SK-N-SH treated with all-trans-retinoic acid at 6 μM for 48 hours (cell line): ENCODE results near the gene APOL4.

Source experiments
- ATAC-seq: fragments of 200-7000 bp; cut with Tn5 transposase; 3 replicates; pipeline ENCODE4 v1.9.1; 2020; ENCODE audit warnings: mild to moderate bottlenecking, moderate library complexity
- BACH2 ChIP-seq: fragments of 250-450 bp; sonication (Bioruptor Pico); IDR thresholded peaks from 2 replicates; pipeline ENCODE4 v1.9.0; 2021; ENCODE audit warnings: mild to moderate bottlenecking, borderline replicate concordance
- GLIS3 ChIP-seq: fragments of 250-450 bp; sonication (Bioruptor Pico); IDR thresholded peaks from 2 replicates; pipeline ENCODE4 v1.5.0; 2020; ENCODE audit warnings: mild to moderate bottlenecking, moderate library complexity
- ISL1 ChIP-seq: fragments of 250-450 bp; sonication (Bioruptor Pico); IDR thresholded peaks from 2 replicates; pipeline ENCODE4 v2.1.2; 2022; ENCODE audit warnings: mild to moderate bottlenecking, moderate library complexity
- OSR1 ChIP-seq: fragments of 250-450 bp; sonication (Bioruptor Pico); IDR thresholded peaks from 2 replicates; pipeline ENCODE4 v1.8.0; 2022; ENCODE audit warnings: moderate library complexity, mild to moderate bottlenecking, inconsistent platforms
- PATZ1 ChIP-seq: fragments of 250-450 bp; sonication (Bioruptor Pico); IDR thresholded peaks from 2 replicates; pipeline ENCODE4 v1.8.0; 2020; ENCODE audit warnings: mild to moderate bottlenecking, moderate library complexity, borderline replicate concordance
- POU6F1 ChIP-seq: fragments of 250-450 bp; sonication (Bioruptor Pico); IDR thresholded peaks from 2 replicates; pipeline ENCODE4 v1.8.0; 2021; ENCODE audit warnings: low read depth, mild to moderate bottlenecking, moderate library complexity, borderline replicate concordance
- PPARA ChIP-seq: fragments of 250-450 bp; sonication (Bioruptor Pico); IDR thresholded peaks from 2 replicates; pipeline ENCODE4 v1.5.0; 2020; ENCODE audit warnings: mild to moderate bottlenecking, borderline replicate concordance
- TCF4 ChIP-seq: fragments of 250-450 bp; sonication (Bioruptor Pico); IDR thresholded peaks from 2 replicates; pipeline ENCODE4 v1.8.0; 2021; ENCODE audit warnings: mild to moderate bottlenecking, moderate library complexity, borderline replicate concordance
- TOX ChIP-seq: fragments of 250-450 bp; sonication (Bioruptor Pico); IDR thresholded peaks from 2 replicates; pipeline ENCODE4 v1.8.0; 2021; ENCODE audit warnings: mild to moderate bottlenecking, moderate library complexity, borderline replicate concordance
- ZC3H10 ChIP-seq: fragments of 250-450 bp; sonication (Bioruptor Pico); IDR thresholded peaks from 2 replicates; pipeline ENCODE4 v1.5.1; 2021; ENCODE audit warnings: mild to moderate bottlenecking, moderate library complexity
- ZFP3 ChIP-seq: fragments of 250-450 bp; sonication (Bioruptor Pico); IDR thresholded peaks from 2 replicates; pipeline ENCODE4 v1.5.0; 2020; ENCODE audit warnings: mild to moderate bottlenecking, moderate library complexity
- ZNF70 ChIP-seq: fragments of 450-650 bp; formaldehyde crosslinking; IDR thresholded peaks from 2 replicates; pipeline ENCODE4 v1.5.0; 2020; ENCODE audit warnings: mild to moderate bottlenecking, moderate library complexity
- TF ChIP-seq, protein P1 (sequence below): fragments of 250-450 bp; sonication (Bioruptor Pico); IDR thresholded peaks from 2 replicates; pipeline ENCODE4 v1.5.1; 2020; ENCODE audit warnings: low read depth, mild to moderate bottlenecking, moderate library complexity
- TF ChIP-seq, protein P2 (sequence below): fragments of 250-450 bp; sonication (Bioruptor Pico); IDR thresholded peaks from 2 replicates; pipeline ENCODE4 v1.5.0; 2020; ENCODE audit warnings: mild to moderate bottlenecking, moderate library complexity

Gene APOL4

GRCh38 chr22:36143956-36144355 lies 57.7 kb downstream of the APOL4 start:
- no peak for ATAC-seq

DNA sequence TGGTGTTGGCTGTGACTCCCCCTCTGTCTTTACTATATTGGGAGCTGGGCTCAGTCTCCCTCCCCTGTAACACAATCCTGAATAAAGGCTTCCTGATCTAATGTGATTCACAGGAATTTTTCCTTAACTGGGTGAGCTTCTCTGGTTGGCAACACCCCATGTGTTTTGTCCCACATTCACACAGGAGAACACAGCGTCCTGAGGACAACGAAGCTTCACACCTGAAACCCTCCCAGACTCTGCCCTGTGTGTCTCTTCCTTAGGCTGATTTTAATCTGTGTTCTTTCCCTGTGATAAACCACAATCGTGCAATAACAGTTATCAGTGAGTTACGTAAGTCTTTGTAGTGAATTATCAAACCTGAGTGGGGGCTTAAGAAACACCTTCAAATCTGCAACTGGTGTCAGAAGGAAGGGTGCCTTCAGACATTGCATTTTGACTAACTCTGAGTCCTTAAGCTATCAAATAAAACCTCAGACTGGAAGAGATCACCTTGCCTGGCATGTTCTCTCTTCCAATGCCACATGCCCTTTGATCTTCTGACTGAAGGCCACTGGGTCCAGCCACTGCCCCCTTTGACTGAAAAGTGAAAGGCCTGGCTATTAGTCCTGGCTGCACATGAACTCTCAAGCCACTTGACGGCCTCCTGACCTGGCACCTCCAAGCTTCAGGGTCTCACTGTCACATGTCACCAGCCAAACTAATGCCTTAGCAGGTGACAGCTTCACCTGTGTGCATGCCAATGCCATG lies 58.4 kb downstream of the APOL4 start:
- TF ChIP-seq ZFP3 (CRISPR knock-in tag) = no peak
- TF ChIP-seq, protein P1, sequence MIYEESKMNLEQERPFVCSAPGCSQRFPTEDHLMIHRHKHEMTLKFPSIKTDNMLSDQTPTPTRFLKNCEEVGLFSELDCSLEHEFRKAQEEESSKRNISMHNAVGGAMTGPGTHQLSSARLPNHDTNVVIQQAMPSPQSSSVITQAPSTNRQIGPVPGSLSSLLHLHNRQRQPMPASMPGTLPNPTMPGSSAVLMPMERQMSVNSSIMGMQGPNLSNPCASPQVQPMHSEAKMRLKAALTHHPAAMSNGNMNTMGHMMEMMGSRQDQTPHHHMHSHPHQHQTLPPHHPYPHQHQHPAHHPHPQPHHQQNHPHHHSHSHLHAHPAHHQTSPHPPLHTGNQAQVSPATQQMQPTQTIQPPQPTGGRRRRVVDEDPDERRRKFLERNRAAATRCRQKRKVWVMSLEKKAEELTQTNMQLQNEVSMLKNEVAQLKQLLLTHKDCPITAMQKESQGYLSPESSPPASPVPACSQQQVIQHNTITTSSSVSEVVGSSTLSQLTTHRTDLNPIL (CRISPR knock-in tag) = no peak
- no peak for TF ChIP-seq OSR1
- TF ChIP-seq, protein P2, sequence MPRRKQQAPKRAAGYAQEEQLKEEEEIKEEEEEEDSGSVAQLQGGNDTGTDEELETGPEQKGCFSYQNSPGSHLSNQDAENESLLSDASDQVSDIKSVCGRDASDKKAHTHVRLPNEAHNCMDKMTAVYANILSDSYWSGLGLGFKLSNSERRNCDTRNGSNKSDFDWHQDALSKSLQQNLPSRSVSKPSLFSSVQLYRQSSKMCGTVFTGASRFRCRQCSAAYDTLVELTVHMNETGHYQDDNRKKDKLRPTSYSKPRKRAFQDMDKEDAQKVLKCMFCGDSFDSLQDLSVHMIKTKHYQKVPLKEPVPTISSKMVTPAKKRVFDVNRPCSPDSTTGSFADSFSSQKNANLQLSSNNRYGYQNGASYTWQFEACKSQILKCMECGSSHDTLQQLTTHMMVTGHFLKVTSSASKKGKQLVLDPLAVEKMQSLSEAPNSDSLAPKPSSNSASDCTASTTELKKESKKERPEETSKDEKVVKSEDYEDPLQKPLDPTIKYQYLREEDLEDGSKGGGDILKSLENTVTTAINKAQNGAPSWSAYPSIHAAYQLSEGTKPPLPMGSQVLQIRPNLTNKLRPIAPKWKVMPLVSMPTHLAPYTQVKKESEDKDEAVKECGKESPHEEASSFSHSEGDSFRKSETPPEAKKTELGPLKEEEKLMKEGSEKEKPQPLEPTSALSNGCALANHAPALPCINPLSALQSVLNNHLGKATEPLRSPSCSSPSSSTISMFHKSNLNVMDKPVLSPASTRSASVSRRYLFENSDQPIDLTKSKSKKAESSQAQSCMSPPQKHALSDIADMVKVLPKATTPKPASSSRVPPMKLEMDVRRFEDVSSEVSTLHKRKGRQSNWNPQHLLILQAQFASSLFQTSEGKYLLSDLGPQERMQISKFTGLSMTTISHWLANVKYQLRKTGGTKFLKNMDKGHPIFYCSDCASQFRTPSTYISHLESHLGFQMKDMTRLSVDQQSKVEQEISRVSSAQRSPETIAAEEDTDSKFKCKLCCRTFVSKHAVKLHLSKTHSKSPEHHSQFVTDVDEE (CRISPR knock-in tag) = no peak
- no peak for TF ChIP-seq ZC3H10 (CRISPR knock-in tag)
- TF ChIP-seq GLIS3 (CRISPR knock-in tag) = no peak
- ATAC-seq = no peak

More at GRCh38 chr22:36143956-36144355, 57.7 kb downstream of the APOL4 start:
- no peak for TF ChIP-seq POU6F1 (CRISPR knock-in tag)
- TF ChIP-seq TOX (CRISPR knock-in tag) = no peak
- no peak for TF ChIP-seq PATZ1 (CRISPR knock-in tag)
- TF ChIP-seq ISL1 (CRISPR knock-in tag) = no peak
- TF ChIP-seq ZNF70 = no peak
- no peak for TF ChIP-seq OSR1
- TF ChIP-seq, protein P2 (CRISPR knock-in tag) = no peak

GRCh38 chr22:36141481-36141880 lies 60.1 kb downstream of the APOL4 start:
- TF ChIP-seq ISL1 (CRISPR knock-in tag) (no peak), BACH2 (CRISPR knock-in tag) (no peak), ZFP3 (CRISPR knock-in tag) (no peak), PPARA (CRISPR knock-in tag) (no peak), TCF4 (CRISPR knock-in tag) (no peak), GLIS3 (CRISPR knock-in tag) (no peak)
- TF ChIP-seq, protein P2 (CRISPR knock-in tag) = no peak
- TF ChIP-seq, protein P1 (CRISPR knock-in tag) = no peak
- no peak for ATAC-seq
